Globus pallidus (tissue), 1 donor: ENCODE data around the gene ACTG2.
"Not testable (repeated sequence)": the region's sequence is repeated elsewhere in the genome, so short reads cannot be mapped to it uniquely, and the experiment has no call there.

Experiments
- DNase-seq: peaks from one replicate; pipeline ENCODE4 v3.0.0-alpha.2; 2015; ENCODE audit warnings: low spot score

Gene ACTG2

DNA sequence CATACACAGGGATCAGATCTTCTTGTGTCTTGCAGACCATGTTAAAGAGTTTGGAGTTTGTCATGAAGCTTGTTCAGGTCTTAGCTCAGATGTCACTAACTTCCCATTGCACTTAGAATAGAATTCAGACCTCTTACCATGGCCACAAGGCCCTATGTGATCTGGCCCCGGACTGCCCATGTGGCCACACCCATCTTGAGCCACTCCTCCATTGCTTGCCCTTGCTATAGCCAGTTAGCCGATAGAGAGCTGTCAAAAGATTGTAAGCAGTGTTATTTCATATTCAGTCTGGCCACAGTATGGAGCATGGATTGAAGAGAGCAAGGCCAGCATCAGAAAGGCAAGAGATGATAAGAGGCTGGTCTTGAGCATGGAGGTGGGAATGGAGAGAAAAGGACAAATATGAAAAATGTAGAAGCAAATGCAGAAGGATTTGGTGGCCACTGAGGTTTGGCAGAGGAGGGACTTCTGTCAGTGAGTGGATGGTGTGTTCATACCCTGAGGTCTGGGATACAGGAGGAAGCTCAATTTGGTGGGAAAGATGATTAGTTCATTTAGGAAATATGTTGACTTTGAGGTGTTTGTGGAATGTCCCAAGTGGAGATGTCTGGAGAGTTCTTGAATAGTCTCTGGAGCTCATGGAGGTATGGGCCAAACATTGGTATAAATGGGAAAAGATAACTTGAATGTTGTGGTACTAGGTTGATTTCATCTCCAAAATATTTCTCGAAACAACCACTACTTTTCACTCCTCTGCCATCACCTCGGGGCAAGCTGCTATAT, 44.5 kb downstream of the ACTG2 start:
- no peak for DNase-seq

DNA sequence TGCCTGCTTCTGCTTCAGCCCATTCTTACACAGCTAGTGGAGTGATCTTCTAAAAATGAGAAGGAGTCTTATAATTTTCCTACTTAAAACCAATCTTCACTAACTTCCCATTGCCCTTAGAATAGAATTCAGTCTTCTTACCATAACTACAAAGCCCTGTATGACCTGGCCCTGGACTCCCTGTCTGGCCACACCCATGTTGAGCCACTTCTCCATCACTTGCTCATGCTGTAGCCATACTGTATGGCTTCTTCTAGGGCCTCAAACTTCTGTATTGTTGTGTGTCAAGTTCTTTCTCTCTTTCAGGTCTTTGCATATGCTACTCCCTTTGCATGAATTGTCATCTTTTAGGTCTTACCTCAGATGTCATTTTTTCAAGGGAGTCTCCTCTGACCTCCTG, 45.1 kb downstream of the ACTG2 start:
- no peak for DNase-seq

GRCh38 chr2:73938718-73939352, 46.0 kb downstream of the ACTG2 start:
- no peak for DNase-seq

- DNase-seq = no peak
Observed at GRCh38 chr2:73939419-73939818, 46.6 kb downstream of the ACTG2 start.

GRCh38 chr2:73940066-73940465, 47.3 kb downstream of the ACTG2 start:
- not testable (repeated sequence) for DNase-seq

GRCh38 chr2:73942664-73943063, 49.9 kb downstream of the ACTG2 start:
- no peak for DNase-seq

GRCh38 chr2:73944714-73945113, 51.9 kb downstream of the ACTG2 start:
- DNase-seq = no peak

- DNase-seq = no peak
Observed at GRCh38 chr2:73946215-73946614, 53.4 kb downstream of the ACTG2 start.

GRCh38 chr2:73946666-73947065, 53.9 kb downstream of the ACTG2 start:
- DNase-seq = no peak

GRCh38 chr2:73947412-73948018, 54.7 kb downstream of the ACTG2 start:
- DNase-seq = no peak

DNA sequence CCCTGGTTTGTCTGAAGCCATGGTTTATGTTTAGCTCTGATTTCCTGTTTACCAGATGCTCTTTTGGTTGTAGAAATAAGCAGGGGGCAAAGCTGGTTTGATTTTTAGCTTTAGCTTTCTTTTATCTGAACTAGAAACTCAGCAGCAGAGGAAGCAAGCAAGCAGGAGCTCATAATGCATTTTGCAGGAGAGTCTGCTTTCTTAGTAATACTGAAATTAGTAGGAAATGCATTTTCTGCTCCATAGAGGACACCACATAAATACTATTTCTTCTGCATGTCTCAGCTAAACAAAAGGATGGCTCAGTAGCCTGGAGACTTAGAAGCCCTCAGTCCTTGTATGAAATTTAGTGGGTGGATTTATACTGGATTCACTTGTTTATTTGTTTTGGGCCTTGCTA, 57.0 kb downstream of the ACTG2 start:
- no peak for DNase-seq

DNA sequence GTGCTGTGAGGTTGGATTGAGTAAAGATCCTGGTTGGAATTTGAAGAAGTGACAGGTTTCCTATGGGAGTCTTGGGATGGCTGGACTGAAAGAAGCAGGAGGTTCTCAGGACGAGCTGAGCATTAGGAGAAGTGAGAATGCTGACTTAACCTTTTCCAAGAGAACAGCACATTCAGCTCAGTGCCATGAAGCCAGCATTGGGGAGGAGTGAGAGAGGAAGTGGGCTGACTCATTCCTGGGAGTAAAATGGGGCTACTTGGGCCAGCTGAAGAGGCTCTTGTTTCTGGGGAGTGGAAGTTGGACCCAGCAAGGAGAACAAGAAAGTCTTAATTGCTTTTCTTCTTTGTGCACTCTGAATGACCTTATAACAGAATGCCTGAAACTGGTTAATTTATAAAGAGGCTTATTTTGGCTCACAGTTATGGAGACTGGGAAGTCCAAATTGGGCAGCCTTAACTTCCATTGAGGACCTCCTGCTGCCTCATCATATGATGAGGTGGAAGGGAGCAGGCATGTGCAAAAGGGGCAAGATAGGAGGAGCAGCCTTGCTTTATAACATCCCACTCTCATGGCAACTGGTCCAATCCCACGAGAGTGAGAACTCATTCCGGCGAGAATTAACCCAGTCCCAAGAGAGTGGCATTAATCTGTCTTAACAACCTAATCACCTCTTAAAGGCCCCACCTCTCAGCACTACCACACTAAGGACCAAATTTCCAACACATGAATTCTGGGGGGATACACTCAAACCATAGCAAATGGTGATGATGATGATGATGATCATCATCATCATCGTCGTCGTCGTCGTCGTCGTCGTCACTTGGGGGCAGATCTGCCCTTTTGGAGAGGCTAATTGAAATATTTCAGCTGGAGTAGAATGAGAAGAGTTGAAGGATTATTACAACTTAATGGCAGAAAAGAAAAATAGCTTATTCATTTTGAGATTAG, 60.0 kb downstream of the ACTG2 start:
- DNase-seq = peak; percentile 58

DNA sequence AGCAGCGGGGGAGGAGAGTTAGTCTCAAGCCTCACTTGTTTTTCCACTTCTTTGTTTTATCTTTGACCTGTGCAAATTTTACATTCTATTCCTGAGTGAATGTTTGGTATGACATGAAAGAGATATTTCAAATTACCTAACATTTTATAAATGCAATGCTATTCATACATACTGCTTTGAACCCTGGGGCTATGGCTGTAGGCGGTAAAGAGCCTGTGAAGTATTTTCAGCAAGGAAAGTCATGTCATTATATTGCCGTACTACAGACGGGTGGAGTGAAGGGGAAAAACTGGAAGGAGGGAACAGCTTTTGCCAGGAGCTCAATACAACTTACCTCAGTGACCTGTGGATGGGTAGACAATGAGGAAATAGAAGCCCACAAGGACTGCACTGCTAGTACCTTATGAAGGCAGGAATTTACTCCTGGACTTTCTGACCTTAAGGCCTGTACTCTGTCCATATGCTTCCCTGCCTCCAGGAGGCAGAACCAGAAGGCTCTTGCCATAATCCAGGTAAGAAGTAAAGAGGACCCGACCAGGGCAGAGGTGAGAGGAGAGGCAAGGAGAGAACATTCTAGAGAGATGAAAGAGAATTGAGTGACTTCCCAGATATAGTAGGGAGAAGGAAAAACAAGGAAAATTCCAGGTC, 63.5 kb downstream of the ACTG2 start:
- no peak for DNase-seq

GRCh38 chr2:73961274-73961673, 68.5 kb downstream of the ACTG2 start:
- DNase-seq = no peak

GRCh38 chr2:73961823-73962615, 69.2 kb downstream of the ACTG2 start:
- DNase-seq = no peak

- DNase-seq = no peak
Observed at GRCh38 chr2:73962798-73963197, 70.0 kb downstream of the ACTG2 start.

GRCh38 chr2:73963385-73964120, 70.7 kb downstream of the ACTG2 start:
- no peak for DNase-seq

- no peak for DNase-seq
Observed at GRCh38 chr2:73964223-73964622, 71.4 kb downstream of the ACTG2 start.

DNA sequence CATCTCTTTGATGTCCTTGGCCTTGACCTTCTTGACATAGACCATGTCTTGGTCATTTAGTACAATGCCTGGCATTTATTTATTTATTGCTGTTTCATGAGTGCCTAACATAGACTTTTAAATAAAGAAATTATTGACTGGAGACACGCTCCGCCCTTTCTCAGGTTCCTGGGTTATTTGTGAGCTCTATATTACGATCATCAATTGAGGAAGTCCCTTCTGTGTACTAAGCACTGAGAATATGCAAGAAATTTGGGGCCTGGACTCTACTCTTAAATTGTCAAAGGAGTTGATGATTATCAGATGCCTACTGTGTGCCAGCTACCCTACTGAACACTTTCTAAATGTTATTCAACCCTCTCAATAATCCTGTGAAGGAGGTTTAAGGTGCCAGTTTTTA, 72.2 kb downstream of the ACTG2 start:
- DNase-seq = no peak

- no peak for DNase-seq
Observed at GRCh38 chr2:73968357-73968937, 75.6 kb downstream of the ACTG2 start.
